ENCODE results near the gene CDH4.

The CDH4 gene

GRCh38 chr20:61776491-61777075 is 524.5 kb downstream of the CDH4 start:
- TF ChIP-seq CTCF (IDR thresholded peaks at IDR 0.05; ENCODE audit: control insufficient read depth, extremely low read depth, insufficient read depth), result no peak
- H3K4me3 ChIP-seq (ENCODE audit: low read depth, low read length), result no peak overlapping the region
- no peak for DNase-seq (ENCODE audit: low read depth)

- TF ChIP-seq CTCF (IDR thresholded peaks at IDR 0.05; ENCODE audit: control insufficient read depth, extremely low read depth, insufficient read depth), result no peak
Measured at GRCh38 chr20:61777773-61778494, 525.9 kb downstream of the CDH4 start.

GRCh38 chr20:61778495-61778863 is 526.4 kb downstream of the CDH4 start:
- DNase-seq (ENCODE audit: low read depth), result no peak
- TF ChIP-seq CTCF (IDR thresholded peaks at IDR 0.05; ENCODE audit: control insufficient read depth, extremely low read depth, insufficient read depth), result no peak
- no peak overlapping the region for H3K4me3 ChIP-seq (ENCODE audit: low read depth, low read length)

More at GRCh38 chr20:61777773-61778494, 525.9 kb downstream of the CDH4 start:
- DNase-seq (ENCODE audit: low read depth), result no peak
- no peak overlapping the region for H3K4me3 ChIP-seq (ENCODE audit: low read depth, low read length)

- no peak for DNase-seq (ENCODE audit: low read depth)
- no peak for TF ChIP-seq CTCF (IDR thresholded peaks at IDR 0.05; ENCODE audit: control insufficient read depth, extremely low read depth, insufficient read depth)
- H3K4me3 ChIP-seq (ENCODE audit: low read depth, low read length), result no peak overlapping the region
Measured at GRCh38 chr20:61779176-61779965, 527.3 kb downstream of the CDH4 start.

- TF ChIP-seq CTCF (IDR thresholded peaks at IDR 0.05; ENCODE audit: control insufficient read depth, extremely low read depth, insufficient read depth), result no peak
- no peak for DNase-seq (ENCODE audit: low read depth)
Measured at GRCh38 chr20:61780066-61780465, 528.0 kb downstream of the CDH4 start.

GRCh38 chr20:61784801-61785566 is 532.9 kb downstream of the CDH4 start:
- H3K4me3 ChIP-seq (ENCODE audit: low read depth, low read length), result no peak overlapping the region
- DNase-seq (ENCODE audit: low read depth), result no peak
- TF ChIP-seq CTCF (IDR thresholded peaks at IDR 0.05; ENCODE audit: control insufficient read depth, extremely low read depth, insufficient read depth), result no peak

More at GRCh38 chr20:61780066-61780465, 528.0 kb downstream of the CDH4 start:
- H3K4me3 ChIP-seq (ENCODE audit: low read depth, low read length), result no peak overlapping the region

Measured in LNCaP clone FGC (cell line).